Neuronal stem cell (in vitro differentiated cells): Measurements from ENCODE around the gene NFKBIZ.

Source experiments
- DNase-seq: peaks from one replicate; pipeline ENCODE4 v3.0.0-alpha.2; 2013; ENCODE audit warnings: low spot score
- H2AFZ ChIP-seq: one replicate; pipeline ENCODE4 v1.6.1; 2013; ENCODE audit warnings: mild to moderate bottlenecking, low read length, inconsistent platforms
- H2AK5ac ChIP-seq: 2 replicates; pipeline ENCODE4 v1.6.1; 2013; ENCODE audit warnings: low read depth, mild to moderate bottlenecking, inconsistent platforms, low read length, moderate library complexity, mixed read lengths
- H2BK120ac ChIP-seq: 2 replicates; pipeline ENCODE4 v1.6.1; 2013; ENCODE audit warnings: low read depth, mild to moderate bottlenecking, inconsistent platforms, low read length, moderate library complexity, mixed read lengths
- H2BK12ac ChIP-seq: one replicate; pipeline ENCODE4 v1.6.1; 2013; ENCODE audit warnings: low read length, inconsistent platforms
- H2BK15ac ChIP-seq: 2 replicates; pipeline ENCODE4 v1.6.1; 2013; ENCODE audit warnings: mild to moderate bottlenecking, low read length, inconsistent platforms, mixed read lengths
- H2BK5ac ChIP-seq: one replicate; pipeline ENCODE4 v1.6.1; 2013; ENCODE audit warnings: inconsistent platforms, mild to moderate bottlenecking, low read length, moderate library complexity
- H3K14ac ChIP-seq: one replicate; pipeline ENCODE4 v1.6.1; 2013; ENCODE audit warnings: low read length, inconsistent platforms
- H3K18ac ChIP-seq: 2 replicates; pipeline ENCODE4 v1.6.1; 2013; ENCODE audit warnings: low read length, inconsistent platforms
- H3K23ac ChIP-seq: 2 replicates; pipeline ENCODE4 v1.6.1; 2013; ENCODE audit warnings: low read depth, mild to moderate bottlenecking, mixed read lengths, low read length, inconsistent platforms; ENCODE audit not compliant: poor library complexity
- H3K27ac ChIP-seq: replicated peaks from 3 replicates; pipeline ENCODE4 v1.5.1; 2013; ENCODE audit warnings: low read length, inconsistent platforms
- H3K27me3 ChIP-seq, 3 experiments: 2 replicates each; pipeline ENCODE4 v1.6.1; 2013; ENCODE audit warnings: low read length in 3 of 3, mild to moderate bottlenecking in 2 of 3, inconsistent platforms in 1 of 3, low read depth in 1 of 3, mixed read lengths in 1 of 3, moderate library complexity in 1 of 3; ENCODE audit not compliant: control insufficient read depth in 3 of 3, insufficient read depth in 3 of 3
- H3K36me3 ChIP-seq, 2 donors: replicated peaks in 1 of 2; 2 replicates each; pipeline ENCODE4 v1.6.1; 2013; ENCODE audit warnings: low read length in 2 of 2; ENCODE audit not compliant: control insufficient read depth in 2 of 2, insufficient read depth in 2 of 2
- H3K4ac ChIP-seq: 2 replicates; pipeline ENCODE4 v1.6.1; 2013; ENCODE audit warnings: inconsistent platforms, mild to moderate bottlenecking, low read length, moderate library complexity
- H3K4me1 ChIP-seq, 2 donors: 1 replicate in 1 of 2; 2 replicates in 1 of 2; pipeline ENCODE4 v1.6.1; 2013; ENCODE audit warnings: low read length in 2 of 2, low read depth in 1 of 2; ENCODE audit not compliant: control insufficient read depth in 2 of 2, insufficient read depth in 1 of 2
- H3K4me2 ChIP-seq: one replicate; pipeline ENCODE4 v1.6.1; 2013; ENCODE audit warnings: mild to moderate bottlenecking, low read length, inconsistent platforms; ENCODE audit not compliant: insufficient read depth, poor library complexity, severe bottlenecking
- H3K4me3 ChIP-seq, 2 donors: 2 replicates each; pipeline ENCODE4 v1.5.1; 2013; ENCODE audit warnings: low read length in 2 of 2, mild to moderate bottlenecking in 2 of 2, inconsistent platforms in 1 of 2, moderate library complexity in 1 of 2
- H3K79me1 ChIP-seq: one replicate; pipeline ENCODE4 v1.6.1; 2013; ENCODE audit warnings: low read depth, mild to moderate bottlenecking, inconsistent platforms, low read length, moderate library complexity
- H3K9ac ChIP-seq: one replicate; pipeline ENCODE4 v1.6.1; 2013; ENCODE audit warnings: mild to moderate bottlenecking, low read depth, low read length, inconsistent platforms; ENCODE audit not compliant: poor library complexity
- H3K9me3 ChIP-seq, 2 donors: replicated peaks in 1 of 2; 2 replicates each; pipeline versions ENCODE3 to v1.6.1; 2013; ENCODE audit warnings: low read length in 2 of 2, mild to moderate bottlenecking in 2 of 2, inconsistent platforms in 1 of 2, low read depth in 1 of 2, mixed read lengths in 1 of 2, moderate library complexity in 1 of 2; ENCODE audit not compliant: control insufficient read depth in 2 of 2, insufficient read depth in 1 of 2
- H4K8ac ChIP-seq: one replicate; pipeline ENCODE4 v1.6.1; 2013; ENCODE audit warnings: low read depth, mild to moderate bottlenecking, inconsistent platforms, low read length, moderate library complexity
- H4K91ac ChIP-seq: one replicate; pipeline ENCODE4 v1.6.1; 2013; ENCODE audit warnings: low read length, low read depth, mild to moderate bottlenecking, inconsistent platforms; ENCODE audit not compliant: poor library complexity
- WGBS, 2 donors: extraction: QIAGEN DNeasy Blood & Tissue Kit; methylation state at CpG; one replicate each; pipeline ENCODE4 v1.1.7; 2013; ENCODE audit warnings: missing lambda C conversion rate in 2 of 2, mixed read lengths in 1 of 2; ENCODE audit not compliant: insufficient read length in 2 of 2, insufficient replicate concordance in 1 of 2; ENCODE audit errors: extremely low coverage in 2 of 2; 5-methylcytosine and 5-hydroxymethylcytosine counted together

Gene NFKBIZ

GRCh38 chr3:101870138-101870537, 20.8 kb downstream of the NFKBIZ start:
- Histone ChIP-seq H2AK5ac (no peak overlapping the region), H3K4ac (no peak overlapping the region), H3K18ac (no peak overlapping the region), H2BK15ac (no peak overlapping the region), H2BK120ac (no peak overlapping the region), H3K27me3 (no peaks in the 10 kb centered on the region), H2AFZ (no peak overlapping the region), H3K4me2 (no peak overlapping the region), H3K79me1 (no peaks in the 10 kb centered on the region), H3K23ac (no peak overlapping the region), H4K91ac (no peak overlapping the region), H3K27ac (no peak overlapping the region), H3K9me3 (no peaks in the 10 kb centered on the region), H3K4me3 (no peak overlapping the region), H2BK12ac (no peak overlapping the region), H3K36me3 (no peaks in the 10 kb centered on the region), H3K4me1 (peaks cover 3 to 8% of the 10 kb centered on the region in 2 donors), H3K14ac (no peak overlapping the region), H4K8ac (no peak overlapping the region), H3K9ac (no peak overlapping the region), H2BK5ac (no peak overlapping the region)
- no peak for DNase-seq
- no CpG with 5 or more reads among the region's 5 CpGs for WGBS, 2 donors

- no peaks in the 10 kb centered on the region for H3K79me1 ChIP-seq
- H4K91ac ChIP-seq = no peak overlapping the region
- no peak overlapping the region for H2BK12ac ChIP-seq
- no CpG with 5 or more reads among the region's 2 CpGs for WGBS, 2 donors
- H3K27ac ChIP-seq = no peak overlapping the region
- H3K4me3 ChIP-seq = no peak overlapping the region
- DNase-seq = no peak
- no peak overlapping the region for H3K4ac ChIP-seq
- no peak overlapping the region for H2BK15ac ChIP-seq
- no peak overlapping the region for H2AK5ac ChIP-seq
- H3K4me1 ChIP-seq = no peaks in the 10 kb centered on the region
- H3K9ac ChIP-seq = no peak overlapping the region
- H3K27me3 ChIP-seq = no peaks in the 10 kb centered on the region
- H3K9me3 ChIP-seq = no peaks in the 10 kb centered on the region
- H2AFZ ChIP-seq = no peak overlapping the region
- no peak overlapping the region for H2BK120ac ChIP-seq
- H3K23ac ChIP-seq = no peak overlapping the region
- H2BK5ac ChIP-seq = no peak overlapping the region
- H3K18ac ChIP-seq = no peak overlapping the region
- H4K8ac ChIP-seq = no peak overlapping the region
- no peak overlapping the region for H3K4me2 ChIP-seq
- H3K36me3 ChIP-seq = no peaks in the 10 kb centered on the region
- no peak overlapping the region for H3K14ac ChIP-seq
These were observed 24.3 kb downstream of the NFKBIZ start for GRCh38 chr3:101873619-101874018.

GRCh38 chr3:101876142-101876541, 26.8 kb downstream of the NFKBIZ start:
- Histone ChIP-seq H3K9ac (no peak overlapping the region), H3K4me1 (no peaks in the 10 kb centered on the region), H2BK12ac (no peak overlapping the region), H3K79me1 (no peaks in the 10 kb centered on the region), H3K14ac (no peak overlapping the region), H3K9me3 (no peaks in the 10 kb centered on the region), H3K27me3 (no peaks in the 10 kb centered on the region), H3K36me3 (no peaks in the 10 kb centered on the region), H3K23ac (no peak overlapping the region), H3K4me3 (no peak overlapping the region), H2BK120ac (no peak overlapping the region), H2BK15ac (no peak overlapping the region), H3K18ac (no peak overlapping the region), H2BK5ac (no peak overlapping the region), H4K8ac (no peak overlapping the region), H3K4ac (no peak overlapping the region), H2AK5ac (no peak overlapping the region), H4K91ac (no peak overlapping the region), H3K27ac (no peak overlapping the region), H3K4me2 (no peak overlapping the region), H2AFZ (no peak overlapping the region)
- WGBS, 2 donors = no CpG with 5 or more reads among the region's 8 CpGs
- no peak for DNase-seq

- no peaks in the 10 kb centered on the region for H3K79me1 ChIP-seq
- no peak overlapping the region for H3K4me3 ChIP-seq
- no peak overlapping the region for H2AK5ac ChIP-seq
- no CpG with 5 or more reads among the region's 2 CpGs for WGBS, 2 donors
- H2AFZ ChIP-seq = no peak overlapping the region
- no peak overlapping the region for H3K9ac ChIP-seq
- H2BK5ac ChIP-seq = no peak overlapping the region
- no peak overlapping the region for H2BK120ac ChIP-seq
- DNase-seq = no peak
- H3K14ac ChIP-seq = no peak overlapping the region
- no peak overlapping the region for H3K4ac ChIP-seq
- no peaks in the 10 kb centered on the region for H3K27me3 ChIP-seq
- no peak overlapping the region for H2BK15ac ChIP-seq
- no peak overlapping the region for H3K18ac ChIP-seq
- H3K36me3 ChIP-seq = no peaks in the 10 kb centered on the region
- H3K9me3 ChIP-seq = no peaks in the 10 kb centered on the region
- no peak overlapping the region for H4K8ac ChIP-seq
- no peak overlapping the region for H2BK12ac ChIP-seq
- H3K4me2 ChIP-seq = no peak overlapping the region
- no peak overlapping the region for H3K23ac ChIP-seq
- H3K27ac ChIP-seq = no peak overlapping the region
- H3K4me1 ChIP-seq = no peaks in the 10 kb centered on the region
- H4K91ac ChIP-seq = no peak overlapping the region
These were observed 29.3 kb downstream of the NFKBIZ start for GRCh38 chr3:101878589-101878988.
